Measurements from ENCODE around the gene USP17L11.
"Not testable (repeated sequence)": the region's sequence is repeated elsewhere in the genome, so short reads cannot be mapped to it uniquely, and the experiment has no call there.

The USP17L11 gene, protein sequence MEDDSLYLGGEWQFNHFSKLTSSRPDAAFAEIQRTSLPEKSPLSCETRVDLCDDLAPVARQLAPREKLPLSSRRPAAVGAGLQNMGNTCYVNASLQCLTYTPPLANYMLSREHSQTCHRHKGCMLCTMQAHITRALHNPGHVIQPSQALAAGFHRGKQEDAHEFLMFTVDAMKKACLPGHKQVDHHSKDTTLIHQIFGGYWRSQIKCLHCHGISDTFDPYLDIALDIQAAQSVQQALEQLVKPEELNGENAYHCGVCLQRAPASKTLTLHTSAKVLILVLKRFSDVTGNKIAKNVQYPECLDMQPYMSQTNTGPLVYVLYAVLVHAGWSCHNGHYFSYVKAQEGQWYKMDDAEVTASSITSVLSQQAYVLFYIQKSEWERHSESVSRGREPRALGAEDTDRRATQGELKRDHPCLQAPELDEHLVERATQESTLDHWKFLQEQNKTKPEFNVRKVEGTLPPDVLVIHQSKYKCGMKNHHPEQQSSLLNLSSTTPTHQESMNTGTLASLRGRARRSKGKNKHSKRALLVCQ

DNA sequence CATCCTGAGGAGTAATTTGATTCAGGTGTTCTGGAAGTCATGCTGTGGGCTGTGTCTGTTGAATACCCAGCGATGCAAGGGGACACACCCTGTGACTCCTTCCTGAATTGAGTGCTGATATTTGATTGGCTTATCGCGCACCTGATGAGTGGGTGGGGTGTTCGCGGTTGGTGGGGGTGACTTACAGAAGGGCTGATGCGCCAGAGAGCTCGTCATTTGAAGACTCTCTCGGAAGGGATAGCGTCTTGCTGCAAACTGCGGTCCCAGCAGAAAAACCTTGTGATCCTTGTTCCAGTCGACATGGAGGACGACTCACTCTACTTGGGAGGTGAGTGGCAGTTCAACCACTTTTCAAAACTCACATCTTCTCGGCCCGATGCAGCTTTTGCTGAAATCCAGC lies at the start of gene USP17L11:
Gene USP17L11, plus strand, starts transcription at position 301 of the 400 bp plus-strand sequence. Its CDS starts 0 bp downstream, at position 301.
- not testable (repeated sequence) for DNase-seq (ENCODE audit: low read depth, low spot score)

DNA sequence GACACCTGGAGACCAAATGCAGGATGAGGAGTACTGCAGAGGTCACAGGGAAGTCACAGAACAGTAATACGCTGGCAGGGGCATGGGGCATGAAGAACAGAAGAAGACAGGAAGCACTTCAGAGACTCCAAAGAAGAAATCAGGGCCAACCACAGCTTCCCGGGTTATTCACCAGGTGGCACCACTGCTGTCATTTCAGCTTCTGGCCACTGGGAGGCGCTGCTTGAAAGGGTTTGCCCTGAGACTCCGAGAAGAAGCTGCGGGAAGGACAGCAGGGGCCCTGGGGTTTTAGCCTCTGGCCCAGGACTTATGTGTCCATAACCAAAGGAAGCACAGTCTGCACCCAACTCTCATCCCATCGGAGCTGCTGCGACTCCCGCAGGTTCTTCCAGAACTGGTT lies 49.2 kb upstream of the USP17L11 start:
- DNase-seq (ENCODE audit: low read depth, low spot score) = not testable (repeated sequence)

DNA sequence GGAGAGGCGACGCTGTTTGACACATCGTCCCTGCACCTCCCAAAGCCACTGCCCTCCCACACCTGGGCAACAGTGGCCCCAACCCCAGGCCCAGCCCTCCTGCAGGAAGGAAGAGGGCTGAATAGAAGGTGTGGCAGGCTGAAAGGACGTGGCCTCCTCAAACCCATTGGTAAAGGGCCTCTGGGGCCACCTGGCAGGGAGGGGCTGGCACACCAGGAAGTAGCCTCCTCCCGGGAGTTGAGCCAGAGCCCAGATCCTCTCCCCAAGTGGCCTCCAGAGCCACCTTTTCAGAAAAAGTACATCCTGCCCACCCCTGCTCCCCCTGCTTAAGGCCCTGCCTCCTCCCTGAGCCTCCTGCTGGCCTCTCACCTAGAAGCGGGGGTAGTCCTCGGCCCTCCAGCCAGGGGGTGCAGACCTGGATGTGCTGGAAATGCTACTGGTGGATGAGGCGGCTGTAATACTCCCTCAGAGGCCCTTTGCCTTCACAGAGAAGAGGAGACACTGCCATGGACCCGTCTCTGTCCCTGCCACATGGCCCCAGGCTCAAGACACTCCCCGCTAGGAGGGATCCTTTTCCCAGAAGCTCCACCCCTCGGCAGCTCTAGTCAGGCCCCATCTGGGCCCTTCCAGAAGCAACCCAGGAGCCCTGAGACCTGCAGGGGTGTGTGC lies 45.3 kb upstream of the USP17L11 start, which contains the start of gene FAM90A26:
Gene FAM90A26, plus strand, starts transcription at position 619 of the 669 bp plus-strand sequence. CDS start 2,764 bp downstream, outside the sequence.
- not testable (repeated sequence) for DNase-seq (ENCODE audit: low read depth, low spot score)

DNA sequence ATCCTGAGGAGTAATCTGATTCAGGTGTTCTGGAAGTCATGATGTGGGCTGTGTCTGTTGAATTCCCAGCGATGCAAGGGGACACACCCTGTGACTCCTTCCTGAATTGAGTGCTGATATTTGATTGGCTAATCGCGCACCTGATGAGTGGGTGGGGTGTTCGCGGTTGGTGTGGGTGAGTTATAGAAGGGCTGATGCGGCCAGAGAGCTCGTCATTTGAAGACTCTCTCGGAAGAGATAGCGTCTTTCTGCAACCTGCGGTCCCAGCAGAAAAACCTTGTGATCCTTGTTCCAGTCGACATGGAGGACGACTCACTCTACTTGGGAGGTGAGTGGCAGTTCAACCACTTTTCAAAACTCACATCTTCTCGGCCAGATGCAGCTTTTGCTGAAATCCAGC lies 4.8 kb upstream of the USP17L11 start, which contains the start of gene USP17L10:
Gene USP17L10, plus strand, starts transcription at position 301 of the 400 bp plus-strand sequence. Its CDS starts 0 bp downstream, at position 301.
- not testable (repeated sequence) for DNase-seq (ENCODE audit: low read depth, low spot score)

DNA sequence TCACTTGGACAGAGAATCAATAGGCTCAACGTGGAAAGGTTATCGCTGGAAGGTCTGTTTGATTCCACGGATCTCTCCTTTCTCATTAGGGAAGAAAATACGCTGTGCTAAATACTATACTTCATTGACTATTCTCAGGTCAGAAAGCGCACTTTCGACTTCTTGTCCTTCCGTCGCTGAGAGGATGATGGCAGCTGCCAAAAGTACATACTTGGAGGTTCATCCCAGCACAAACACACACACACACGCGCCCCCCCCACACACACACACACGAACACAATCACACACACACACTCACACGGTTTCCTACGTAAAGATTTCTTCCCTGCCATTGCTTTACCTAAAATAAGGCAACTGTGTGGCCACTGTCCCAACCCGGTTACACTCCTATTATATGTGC lies 504 bp upstream of the USP17L11 start:
- DNase-seq (ENCODE audit: low read depth, low spot score) = not testable (repeated sequence)

DNA sequence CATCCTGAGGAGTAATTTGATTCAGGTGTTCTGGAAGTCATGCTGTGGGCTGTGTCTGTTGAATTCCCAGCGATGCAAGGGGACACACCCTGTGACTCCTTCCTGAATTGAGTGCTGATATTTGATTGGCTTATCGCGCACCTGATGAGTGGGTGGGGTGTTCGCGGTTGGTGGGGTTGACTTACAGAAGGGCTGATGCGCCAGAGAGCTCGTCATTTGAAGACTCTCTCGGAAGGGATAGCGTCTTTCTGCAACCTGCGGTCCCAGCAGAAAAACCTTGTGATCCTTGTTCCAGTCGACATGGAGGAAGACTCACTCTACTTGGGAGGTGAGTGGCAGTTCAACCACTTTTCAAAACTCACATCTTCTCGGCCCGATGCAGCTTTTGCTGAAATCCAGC lies 4.6 kb downstream of the USP17L11 start, which contains the start of gene USP17L12:
Gene USP17L12, plus strand, starts transcription at position 301 of the 400 bp plus-strand sequence. Its CDS starts 0 bp downstream, at position 301.
- not testable (repeated sequence) for DNase-seq (ENCODE audit: low read depth, low spot score)

DNA sequence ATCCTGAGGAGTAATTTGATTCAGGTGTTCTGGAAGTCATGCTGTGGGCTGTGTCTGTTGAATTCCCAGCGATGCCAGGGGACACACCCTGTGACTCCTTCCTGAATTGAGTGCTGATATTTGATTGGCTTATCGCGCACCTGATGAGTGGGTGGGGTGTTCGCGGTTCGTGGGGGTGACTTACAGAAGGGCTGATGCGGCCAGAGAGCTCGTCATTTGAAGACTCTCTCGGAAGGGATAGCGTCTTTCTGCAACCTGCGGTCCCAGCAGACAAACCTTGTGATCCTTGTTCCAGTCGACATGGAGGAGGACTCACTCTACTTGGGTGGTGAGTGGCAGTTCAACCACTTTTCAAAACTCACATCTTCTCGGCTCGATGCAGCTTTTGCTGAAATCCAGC lies 9.4 kb downstream of the USP17L11 start, which contains the start of gene USP17L13:
Gene USP17L13, plus strand, starts transcription at position 301 of the 400 bp plus-strand sequence. Its CDS starts 0 bp downstream, at position 301.
- not testable (repeated sequence) for DNase-seq (ENCODE audit: low read depth, low spot score)

DNA sequence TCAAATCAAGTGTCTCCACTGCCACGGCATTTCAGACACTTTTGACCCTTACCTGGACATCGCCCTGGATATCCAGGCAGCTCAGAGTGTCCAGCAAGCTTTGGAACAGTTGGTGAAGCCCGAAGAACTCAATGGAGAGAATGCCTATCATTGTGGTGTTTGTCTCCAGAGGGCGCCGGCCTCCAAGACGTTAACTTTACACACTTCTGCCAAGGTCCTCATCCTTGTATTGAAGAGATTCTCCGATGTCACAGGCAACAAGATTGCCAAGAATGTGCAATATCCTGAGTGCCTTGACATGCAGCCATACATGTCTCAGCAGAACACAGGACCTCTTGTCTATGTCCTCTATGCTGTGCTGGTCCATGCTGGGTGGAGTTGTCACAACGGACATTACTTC lies 15.0 kb downstream of the USP17L11 start:
- DNase-seq (ENCODE audit: low read depth, low spot score) = not testable (repeated sequence)

DNA sequence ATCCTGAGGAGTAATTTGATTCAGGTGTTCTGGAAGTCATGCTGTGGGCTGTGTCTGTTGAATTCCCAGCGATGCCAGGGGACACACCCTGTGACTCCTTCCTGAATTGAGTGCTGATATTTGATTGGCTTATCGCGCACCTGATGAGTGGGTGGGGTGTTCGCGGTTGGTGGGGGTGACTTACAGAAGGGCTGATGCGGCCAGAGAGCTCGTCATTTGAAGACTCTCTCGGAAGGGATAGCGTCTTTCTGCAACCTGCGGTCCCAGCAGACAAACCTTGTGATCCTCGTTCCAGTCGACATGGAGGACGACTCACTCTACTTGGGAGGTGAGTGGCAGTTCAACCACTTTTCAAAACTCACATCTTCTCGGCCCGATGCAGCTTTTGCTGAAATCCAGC lies 18.9 kb downstream of the USP17L11 start, which contains the start of gene USP17L15:
Gene USP17L15, plus strand, starts transcription at position 301 of the 400 bp plus-strand sequence. Its CDS starts 0 bp downstream, at position 301.
- DNase-seq (ENCODE audit: low read depth, low spot score) = not testable (repeated sequence)

DNA sequence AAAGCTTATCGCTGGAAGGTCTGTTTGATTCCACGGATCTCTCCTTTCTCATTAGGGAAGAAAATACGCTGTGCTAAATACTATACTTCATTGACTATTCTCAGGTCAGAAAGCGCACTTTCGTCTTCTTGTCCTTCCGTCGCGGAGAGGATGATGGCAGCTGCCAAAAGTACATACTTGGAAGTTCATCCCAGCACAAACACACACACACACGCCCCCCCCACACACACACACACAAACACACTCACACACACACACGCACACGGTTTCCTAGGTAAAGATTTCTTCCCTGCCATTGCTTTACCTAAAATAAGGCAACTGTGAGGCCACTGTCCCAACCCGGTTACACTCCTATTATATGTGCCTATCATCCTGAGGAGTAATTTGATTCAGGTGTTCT lies 23.3 kb downstream of the USP17L11 start:
- peak; percentile 1 for DNase-seq (ENCODE audit: low read depth, low spot score)

DNA sequence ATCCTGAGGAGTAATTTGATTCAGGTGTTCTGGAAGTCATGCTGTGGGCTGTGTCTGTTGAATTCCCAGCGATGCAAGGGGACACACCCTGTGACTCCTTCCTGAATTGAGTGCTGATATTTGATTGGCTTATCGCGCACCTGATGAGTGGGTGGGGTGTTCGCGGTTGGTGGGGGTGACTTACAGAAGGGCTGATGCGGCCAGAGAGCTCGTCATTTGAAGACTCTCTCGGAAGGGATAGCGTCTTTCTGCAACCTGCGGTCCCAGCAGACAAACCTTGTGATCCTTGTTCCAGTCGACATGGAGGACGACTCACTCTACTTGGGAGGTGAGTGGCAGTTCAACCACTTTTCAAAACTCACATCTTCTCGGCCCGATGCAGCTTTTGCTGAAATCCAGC lies 28.4 kb downstream of the USP17L11 start, which contains the start of gene USP17L17:
Gene USP17L17, plus strand, starts transcription at position 301 of the 400 bp plus-strand sequence. Its CDS starts 0 bp downstream, at position 301.
- not testable (repeated sequence) for DNase-seq (ENCODE audit: low read depth, low spot score)

DNA sequence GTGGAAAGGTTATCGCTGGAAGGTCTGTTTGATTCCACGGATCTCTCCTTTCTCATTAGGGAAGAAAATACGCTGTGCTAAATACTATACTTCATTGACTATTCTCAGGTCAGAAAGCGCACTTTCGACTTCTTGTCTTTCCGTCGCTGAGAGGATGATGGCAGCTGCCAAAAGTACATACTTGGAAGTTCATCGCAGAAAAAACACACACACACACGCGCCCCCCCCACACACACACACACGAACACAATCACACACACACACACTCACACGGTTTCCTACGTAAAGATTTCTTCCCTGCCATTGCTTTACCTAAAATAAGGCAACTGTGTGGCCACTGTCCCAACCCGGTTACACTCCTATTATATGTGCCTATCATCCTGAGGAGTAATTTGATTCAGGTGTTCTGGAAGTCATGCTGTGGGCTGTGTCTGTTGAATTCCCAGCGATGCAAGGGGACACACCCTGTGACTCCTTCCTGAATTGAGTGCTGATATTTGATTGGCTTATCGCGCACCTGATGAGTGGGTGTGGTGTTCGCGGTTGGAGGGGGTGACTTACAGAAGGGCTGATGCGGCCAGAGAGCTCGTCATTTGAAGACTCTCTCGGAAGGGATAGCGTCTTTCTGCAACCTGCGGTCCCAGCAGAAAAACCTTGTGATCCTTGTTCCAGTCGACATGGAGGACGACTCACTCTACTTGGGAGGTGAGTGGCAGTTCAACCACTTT lies 32.9 kb downstream of the USP17L11 start, which contains the start of gene USP17L18:
Gene USP17L18, plus strand, starts transcription at position 678 of the 728 bp plus-strand sequence. Its CDS starts 0 bp downstream, at position 678.
- DNase-seq (ENCODE audit: low read depth, low spot score) = not testable (repeated sequence)

DNA sequence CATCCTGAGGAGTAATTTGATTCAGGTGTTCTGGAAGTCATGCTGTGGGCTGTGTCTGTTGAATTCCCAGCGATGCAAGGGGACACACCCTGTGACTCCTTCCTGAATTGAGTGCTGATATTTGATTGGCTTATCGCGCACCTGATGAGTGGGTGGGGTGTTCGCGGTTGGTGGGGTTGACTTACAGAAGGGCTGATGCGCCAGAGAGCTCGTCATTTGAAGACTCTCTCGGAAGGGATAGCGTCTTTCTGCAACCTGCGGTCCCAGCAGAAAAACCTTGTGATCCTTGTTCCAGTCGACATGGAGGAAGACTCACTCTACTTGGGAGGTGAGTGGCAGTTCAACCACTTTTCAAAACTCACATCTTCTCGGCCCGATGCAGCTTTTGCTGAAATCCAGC lies 37.9 kb downstream of the USP17L11 start, which contains the start of gene USP17L19:
Gene USP17L19, plus strand, starts transcription at position 301 of the 400 bp plus-strand sequence. Its CDS starts 0 bp downstream, at position 301.
- DNase-seq (ENCODE audit: low read depth, low spot score) = not testable (repeated sequence)

DNA sequence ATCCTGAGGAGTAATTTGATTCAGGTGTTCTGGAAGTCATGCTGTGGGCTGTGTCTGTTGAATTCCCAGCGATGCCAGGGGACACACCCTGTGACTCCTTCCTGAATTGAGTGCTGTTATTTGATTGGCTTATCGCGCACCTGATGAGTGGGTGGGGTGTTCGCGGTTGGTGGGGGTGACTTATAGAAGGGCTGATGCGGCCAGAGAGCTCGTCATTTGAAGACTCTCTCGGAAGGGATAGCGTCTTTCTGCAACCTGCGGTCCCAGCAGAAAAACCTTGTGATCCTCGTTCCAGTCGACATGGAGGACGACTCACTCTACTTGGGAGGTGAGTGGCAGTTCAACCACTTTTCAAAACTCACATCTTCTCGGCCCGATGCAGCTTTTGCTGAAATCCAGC lies 42.6 kb downstream of the USP17L11 start, which contains the start of gene USP17L20:
Gene USP17L20, plus strand, starts transcription at position 301 of the 400 bp plus-strand sequence. Its CDS starts 0 bp downstream, at position 301.
- not testable (repeated sequence) for DNase-seq (ENCODE audit: low read depth, low spot score)

DNA sequence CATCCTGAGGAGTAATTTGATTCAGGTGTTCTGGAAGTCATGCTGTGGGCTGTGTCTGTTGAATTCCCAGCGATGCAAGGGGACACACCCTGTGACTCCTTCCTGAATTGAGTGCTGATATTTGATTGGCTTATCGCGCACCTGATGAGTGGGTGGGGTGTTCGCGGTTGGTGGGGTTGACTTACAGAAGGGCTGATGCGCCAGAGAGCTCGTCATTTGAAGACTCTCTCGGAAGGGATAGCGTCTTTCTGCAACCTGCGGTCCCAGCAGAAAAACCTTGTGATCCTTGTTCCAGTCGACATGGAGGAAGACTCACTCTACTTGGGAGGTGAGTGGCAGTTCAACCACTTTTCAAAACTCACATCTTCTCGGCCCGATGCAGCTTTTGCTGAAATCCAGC lies 47.4 kb downstream of the USP17L11 start, which contains the start of gene USP17L21:
Gene USP17L21, plus strand, starts transcription at position 301 of the 400 bp plus-strand sequence. Its CDS starts 0 bp downstream, at position 301.
- DNase-seq (ENCODE audit: low read depth, low spot score) = not testable (repeated sequence)

All from ELF-1 (cell line).